B cell (primary cell): ENCODE measurements around the gene PPP1R16B.

ENCODE experiments used
- CTCF ChIP-seq: fragments of 200-600 bp; IDR thresholded peaks from one replicate; pipeline ENCODE4 v1.8.0; 2022; ENCODE audit warnings: antibody characterized with exemption, mild to moderate bottlenecking
- EZH2 ChIP-seq: IDR thresholded peaks from 2 replicates; pipeline ENCODE4 v1.6.1; 2012; ENCODE audit warnings: borderline replicate concordance, low read depth, mild to moderate bottlenecking, moderate library complexity, low read length; ENCODE audit not compliant: insufficient read depth, poor library complexity, severe bottlenecking

- TF ChIP-seq EZH2 (no peak), CTCF (no peak)
Observed at GRCh38 chr20:38760978-38761377, 44.5 kb upstream of the PPP1R16B start.
